Gastrocnemius medialis (tissue), 4 donors: ENCODE results near the gene DEPDC4. TPM values are rescaled to one million over a fixed set of nuclear protein-coding genes. Genes with fewer than 3 reads are reported as not detected.
A peak's percentile ranks its signal among the peaks of the same experiment; 100 is the strongest.

ENCODE experiments used
- ATAC-seq, 2 donors: fragments of 150-250 bp; one replicate each; pipeline ENCODE4 v1.9.1; 2016
- DNase-seq, 2 donors: peaks; one replicate each; pipeline ENCODE4 v3.0.0-alpha.2; 2019
- H3K27ac ChIP-seq, 4 donors: fragments of 200-600 bp; sonication (generic); 1 replicate in 1 of 4; 2 replicates in 3 of 4; pipeline ENCODE4 v1.5.1; 2016 to 2018; ENCODE audit warnings: mild to moderate bottlenecking in 2 of 4, moderate library complexity in 1 of 4
- H3K27me3 ChIP-seq, 3 donors: fragments of 200-600 bp; sonication (generic) in 2 of 3; 1 replicate in 1 of 3; 2 replicates in 2 of 3; pipeline versions ENCODE4 v1.5.1 to v1.6.0; 2016 to 2019; ENCODE audit warnings: mild to moderate bottlenecking in 1 of 3, moderate library complexity in 1 of 3
- H3K36me3 ChIP-seq, 2 donors: fragments of 200-600 bp; sonication (generic) in 1 of 2; one replicate each; pipeline ENCODE4 v1.5.1; 2017 to 2018
- H3K4me1 ChIP-seq, 2 donors: fragments of 200-600 bp; sonication (generic) in 1 of 2; one replicate each; pipeline ENCODE4 v1.5.1; 2016 to 2017; ENCODE audit warnings: mild to moderate bottlenecking in 2 of 2
- H3K4me3 ChIP-seq, 4 donors: fragments of 200-600 bp; sonication (generic) in 3 of 4; 1 replicate in 1 of 4; 2 replicates in 3 of 4; pipeline ENCODE4 v1.5.1; 2016 to 2019; ENCODE audit warnings: mild to moderate bottlenecking in 2 of 4
- H3K9me3 ChIP-seq, 3 donors: fragments of 200-600 bp; sonication (generic) in 2 of 3; 1 replicate in 1 of 3; 2 replicates in 2 of 3; pipeline ENCODE4 v1.5.1; 2016 to 2019
- CTCF ChIP-seq, 5 experiments: fragments of 450-650 bp in 3 of 5; fragments of 200-600 bp in 2 of 5; sonication (generic) in 2 of 5; IDR thresholded peaks in 4 of 5; conservative IDR thresholded peaks in 1 of 5; 1 replicate in 4 of 5; 2 replicates in 1 of 5; pipeline ENCODE4 v1.5.1; 2016 to 2019; ENCODE audit warnings: antibody characterized with exemption in 5 of 5, mild to moderate bottlenecking in 3 of 5, moderate library complexity in 3 of 5
- POLR2A ChIP-seq, 2 donors: fragments of 450-650 bp; IDR thresholded peaks; one replicate each; pipeline ENCODE4 v1.6.1; 2017; ENCODE audit warnings: antibody characterized with exemption in 2 of 2, mild to moderate bottlenecking in 2 of 2, moderate library complexity in 2 of 2
- in situ Hi-C, 4 donors: fragments of 200-750 bp; cut with MboI; loops; one replicate each; pipeline versions ENCODE4 v1.15.0 to v1.8.0; 2017; ENCODE audit warnings: low sequenced_read_pairs in 4 of 4
- intact Hi-C: fragments of 100-400 bp; cut with DNase I; formaldehyde crosslinking; loops from one replicate; pipeline ENCODE4 v1.15.1; 2023; ENCODE audit warnings: low total_unique reads
- total RNA-seq, 4 donors: library from RNA; depleted of rRNA; stranded (reverse); fragments of >200 nt; gene quantifications; one replicate each; pipeline versions ENCODE4 v1.1.0 to v1.2.3, GENCODE V29; 2016

Gene DEPDC4
- total RNA-seq, 4 donors from 2014 or later, result not detected

GRCh38 chr12:100243137-100243536 lies 23.7 kb downstream of the DEPDC4 start:
- in situ Hi-C loops, result loop anchor here in 3 of 4 donors (25.0 kb wide), 2 partner anchors 319 to 494 kb away; partner anchors contain the start of gene GAS2L3 (in 3 of the 3)
- H3K4me3 ChIP-seq, result no peak overlapping the region
- H3K36me3 ChIP-seq, result no peaks in the 10 kb centered on the region
- H3K27ac ChIP-seq, result no peak overlapping the region
- ATAC-seq, result no peak
- intact Hi-C loops, result no loop called here
- no peaks in the 10 kb centered on the region for H3K9me3 ChIP-seq
- no peaks in the 10 kb centered on the region for H3K27me3 ChIP-seq
- no peaks in the 10 kb centered on the region for H3K4me1 ChIP-seq
- DNase-seq, result no peak
- no peak for TF ChIP-seq POLR2A (IDR thresholded peaks at IDR 0.05)
- no peak for TF ChIP-seq CTCF (IDR thresholded peaks at IDR 0.05 in 4 of 5, conservative IDR thresholded peaks at IDR 0.05 in 1 of 5)

GRCh38 chr12:100239589-100239988 lies 27.3 kb downstream of the DEPDC4 start:
- no peaks in the 10 kb centered on the region for H3K36me3 ChIP-seq
- H3K27me3 ChIP-seq, result no peaks in the 10 kb centered on the region
- no peak overlapping the region for H3K4me3 ChIP-seq
- H3K27ac ChIP-seq, result no peak overlapping the region
- intact Hi-C loops, result no loop called here
- no peaks in the 10 kb centered on the region for H3K9me3 ChIP-seq
- TF ChIP-seq CTCF (IDR thresholded peaks at IDR 0.05 in 4 of 5, conservative IDR thresholded peaks at IDR 0.05 in 1 of 5) (no peak), POLR2A (IDR thresholded peaks at IDR 0.05) (no peak)
- H3K4me1 ChIP-seq, result no peaks in the 10 kb centered on the region
- in situ Hi-C loops, result loop anchor here in 3 of 4 donors (10.0 to 25.0 kb wide), 3 partner anchors 323 to 498 kb away; partner anchors contain the start of gene GAS2L3 (in 3 of the 3)
- no peak for ATAC-seq
- DNase-seq, result no peak

GRCh38 chr12:100238801-100239200 lies 28.1 kb downstream of the DEPDC4 start:
- no peak overlapping the region for H3K4me3 ChIP-seq
- no peak for ATAC-seq
- intact Hi-C loops (no loop called here), in situ Hi-C loops (loop anchor here in 3 of 4 donors (10.0 to 25.0 kb wide), 3 partner anchors 324 to 498 kb away; partner anchors contain the start of gene GAS2L3 (in 3 of the 3))
- H3K4me1 ChIP-seq, result no peaks in the 10 kb centered on the region
- H3K27me3 ChIP-seq, result no peaks in the 10 kb centered on the region
- TF ChIP-seq CTCF (IDR thresholded peaks at IDR 0.05 in 4 of 5, conservative IDR thresholded peaks at IDR 0.05 in 1 of 5) (no peak), POLR2A (IDR thresholded peaks at IDR 0.05) (no peak)
- H3K27ac ChIP-seq, result no peak overlapping the region
- no peaks in the 10 kb centered on the region for H3K36me3 ChIP-seq
- no peak for DNase-seq
- no peaks in the 10 kb centered on the region for H3K9me3 ChIP-seq

- no peak overlapping the region for H3K4me3 ChIP-seq
- DNase-seq (no peak), ATAC-seq (peak; percentile 56 to 61)
- peak overlapping the region in 2 of 4 donors; percentile 13 to 19 for H3K27ac ChIP-seq
- no peaks in the 10 kb centered on the region for H3K27me3 ChIP-seq
- H3K9me3 ChIP-seq, result no peaks in the 10 kb centered on the region
- H3K4me1 ChIP-seq, result no peaks in the 10 kb centered on the region
- TF ChIP-seq CTCF (IDR thresholded peaks at IDR 0.05 in 4 of 5, conservative IDR thresholded peaks at IDR 0.05 in 1 of 5), result peak; percentile 12 to 74 (median 59)
- no peak for TF ChIP-seq POLR2A (IDR thresholded peaks at IDR 0.05)
- intact Hi-C loops, result loop anchor here (2.0 to 5.0 kb wide), 3 partner anchors 34 to 506 kb away; no protein-coding TSS in a partner anchor
- no peaks in the 10 kb centered on the region for H3K36me3 ChIP-seq
- in situ Hi-C loops, result loop anchor here in 3 of 4 donors (10.0 to 25.0 kb wide), 3 partner anchors 328 to 503 kb away; partner anchors contain the start of gene GAS2L3 (in 3 of the 3)
Measured at GRCh38 chr12:100234591-100235304, 32.1 kb downstream of the DEPDC4 start.
